ENCODE measurements around the gene GABBR2. TPM values are rescaled to one million over a fixed set of nuclear protein-coding genes. Genes with fewer than 3 reads are reported as not detected.

The GABBR2 gene
- total and polyA plus RNA-seq, 2 of the 8 experiments (the other 6 are each of a cell fraction or from before 2014, with no cell fraction given) = 0.50 to 1.2 TPM

DNA sequence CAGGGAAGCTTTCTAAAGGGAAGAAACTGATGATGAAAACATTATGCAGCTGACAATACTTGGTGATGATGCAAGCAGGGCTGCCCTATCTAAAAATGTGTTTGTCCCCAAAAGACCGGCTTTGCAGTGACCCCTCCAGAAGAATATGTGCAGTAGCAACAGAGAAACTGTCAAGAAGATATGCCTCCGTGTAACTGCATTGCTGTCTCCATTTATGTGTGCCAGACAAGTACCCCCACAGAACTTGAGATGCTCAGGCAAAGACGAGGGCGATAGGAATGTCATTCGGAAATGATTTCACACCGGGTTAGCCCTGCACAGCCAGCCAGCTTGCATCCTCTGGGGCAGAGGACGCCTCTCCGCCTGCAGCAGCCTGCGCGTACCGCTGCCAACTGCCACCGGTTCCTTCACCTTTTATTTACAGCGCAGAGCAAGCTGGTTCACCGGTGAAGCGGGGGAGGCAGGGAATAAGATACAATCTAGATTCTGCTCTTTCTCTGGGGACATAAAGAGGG, 2.0 kb downstream of the GABBR2 start (continued):
- no peak for TF ChIP-seq POLR2A (IDR thresholded peaks at IDR 0.05; ENCODE audit: control extremely low read depth in 1 of 2, low read depth in 2 of 2, low read length in 2 of 2)

All from H1 (cell line).